Subcutaneous abdominal adipose tissue (tissue), 5 donors: ENCODE data around the gene ZNF529.

Experiments
- H3K27ac ChIP-seq: one replicate; pipeline ENCODE4 v1.7.0; 2013; ENCODE audit warnings: low read depth, mild to moderate bottlenecking, inconsistent platforms, low read length, moderate library complexity
- H3K27me3 ChIP-seq, 5 donors: one replicate each; pipeline ENCODE4 v1.7.0; 2013; ENCODE audit warnings: low read length in 5 of 5, inconsistent platforms in 1 of 5; ENCODE audit not compliant: control insufficient read depth in 5 of 5, insufficient read depth in 4 of 5
- H3K36me3 ChIP-seq, 5 donors: one replicate each; pipeline ENCODE4 v1.7.0; 2013; ENCODE audit warnings: low read length in 5 of 5; ENCODE audit not compliant: control insufficient read depth in 5 of 5, insufficient read depth in 5 of 5
- H3K4me1 ChIP-seq, 5 donors: one replicate each; pipeline ENCODE4 v1.7.0; 2013; ENCODE audit warnings: low read length in 5 of 5, mild to moderate bottlenecking in 3 of 5, moderate library complexity in 1 of 5; ENCODE audit not compliant: control insufficient read depth in 5 of 5, insufficient read depth in 5 of 5
- H3K4me3 ChIP-seq, 5 donors: one replicate each; pipeline ENCODE4 v1.7.0; 2013; ENCODE audit warnings: low read length in 5 of 5, low read depth in 1 of 5
- H3K9ac ChIP-seq, 5 donors: one replicate each; pipeline ENCODE4 v1.7.0; 2013; ENCODE audit warnings: low read length in 5 of 5, mild to moderate bottlenecking in 4 of 5, moderate library complexity in 3 of 5
- H3K9me3 ChIP-seq, 5 donors: one replicate each; pipeline ENCODE4 v1.7.0; 2013; ENCODE audit warnings: low read length in 5 of 5; ENCODE audit not compliant: control insufficient read depth in 5 of 5
- donor health status: healthy.
- donor health status: healthy.
- donor health status: healthy.
- donor health status: healthy.
- donor health status: healthy.

ZNF529 gene

DNA sequence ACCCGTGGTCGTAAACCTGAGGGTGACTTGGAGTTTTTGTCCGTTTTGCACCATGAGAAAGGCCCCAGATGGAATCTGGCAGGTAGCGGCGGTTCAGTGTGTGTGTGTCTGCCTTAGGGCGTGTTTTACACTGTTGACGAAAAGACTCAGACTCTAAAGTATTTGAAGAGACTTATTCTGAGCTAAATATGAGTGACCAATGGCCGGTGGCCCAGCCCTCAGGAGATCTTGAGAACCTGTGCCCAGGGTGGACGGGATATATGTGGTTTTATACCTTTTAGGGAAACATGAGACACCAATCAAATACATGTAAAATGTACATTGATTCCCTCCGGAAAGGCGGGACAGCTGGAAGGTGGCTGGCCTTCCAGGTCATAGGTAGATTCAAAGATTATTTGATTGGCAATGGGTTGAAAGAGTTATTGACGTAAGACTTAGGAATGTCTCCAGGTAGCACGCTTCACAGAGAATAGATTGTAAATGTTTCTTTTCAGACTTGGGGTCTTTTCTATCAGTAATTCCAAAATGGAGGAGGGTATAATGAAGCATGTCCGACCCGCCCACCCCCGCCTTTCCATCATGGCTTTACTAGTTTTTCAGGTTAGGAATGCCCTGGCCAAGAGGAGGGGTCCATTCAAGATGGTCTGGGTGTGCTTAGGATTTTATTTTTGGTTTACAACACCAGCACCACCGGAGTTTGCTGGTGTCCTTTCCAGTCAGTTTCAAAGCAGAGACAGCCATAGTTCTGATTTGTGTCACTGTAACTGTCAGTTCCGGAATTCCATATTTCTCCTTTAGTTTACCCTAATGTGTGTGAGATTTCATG, 1.0 kb upstream of the ZNF529 start:
- H3K9ac ChIP-seq = peak overlapping the region; percentile 84 to 97 (median 97)
- peak overlapping the region; percentile 86 for H3K27ac ChIP-seq
- peaks cover 11 to 32% (median 22%) of the 10 kb centered on the region in 5 donors for H3K36me3 ChIP-seq
- H3K4me3 ChIP-seq = peak overlapping the region; percentile 83 to 100 (median 99)
- no peaks in the 10 kb centered on the region for H3K27me3 ChIP-seq
- H3K9me3 ChIP-seq = peaks cover 0 to 10% (median 2%) of the 10 kb centered on the region in 5 donors
- H3K4me1 ChIP-seq = peaks cover 5 to 22% (median 19%) of the 10 kb centered on the region in 5 donors

DNA sequence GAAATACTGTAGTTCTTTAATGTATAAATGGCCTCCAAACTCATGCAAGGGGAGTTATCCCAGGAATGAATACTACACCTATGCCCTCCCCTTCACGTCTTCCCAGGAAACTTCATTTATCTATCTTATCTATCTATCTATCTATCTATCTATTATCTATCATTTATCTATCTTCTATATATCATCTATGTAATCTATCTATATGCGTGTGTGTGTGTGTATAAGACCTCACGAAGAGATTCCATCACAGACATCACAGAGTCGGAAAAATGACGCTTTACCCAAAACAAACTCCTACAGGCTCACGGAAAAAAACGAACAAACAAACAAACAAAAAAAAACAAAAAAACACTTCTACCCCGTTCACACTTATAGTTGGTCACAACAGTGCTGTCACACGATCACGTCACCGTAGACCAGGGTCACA, 486 bp downstream of the ZNF529 start:
- peak overlapping the region; percentile 83 to 100 (median 100) for H3K4me3 ChIP-seq
- peak overlapping the region; percentile 86 for H3K27ac ChIP-seq
- H3K36me3 ChIP-seq = peaks cover 13 to 30% (median 27%) of the 10 kb centered on the region in 5 donors
- peaks cover 4 to 13% (median 6%) of the 10 kb centered on the region in 5 donors for H3K9me3 ChIP-seq
- peak overlapping the region; percentile 84 to 97 (median 97) for H3K9ac ChIP-seq
- peaks cover 5 to 22% (median 19%) of the 10 kb centered on the region in 5 donors for H3K4me1 ChIP-seq
- no peaks in the 10 kb centered on the region for H3K27me3 ChIP-seq

DNA sequence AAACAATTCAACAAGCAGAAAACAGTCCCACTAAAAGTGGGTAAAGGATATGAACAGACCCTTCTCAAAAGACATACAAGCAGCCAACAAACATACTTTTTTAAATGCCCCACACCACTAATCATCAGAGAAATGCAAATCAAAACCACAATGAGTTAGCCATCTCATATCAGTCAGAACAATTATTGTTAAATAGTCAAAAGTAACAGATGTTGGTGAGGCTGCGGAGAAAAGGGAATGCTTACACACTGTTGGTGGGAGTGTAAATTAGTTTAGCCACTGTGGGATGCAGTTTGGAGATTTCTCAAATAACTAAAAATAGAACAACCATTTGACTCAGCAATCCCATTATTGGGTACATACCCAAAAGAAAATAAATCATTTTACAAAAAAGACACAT, 8.7 kb downstream of the ZNF529 start:
- Histone ChIP-seq H3K4me3 (peak overlapping the region in 2 of 5 donors; percentile 39 to 45), H3K27me3 (no peaks in the 10 kb centered on the region), H3K9me3 (peaks cover 48 to 77% (median 60%) of the 10 kb centered on the region in 5 donors), H3K4me1 (no peaks in the 10 kb centered on the region), H3K36me3 (peaks cover 21 to 40% (median 32%) of the 10 kb centered on the region in 5 donors), H3K9ac (no peak overlapping the region), H3K27ac (no peak overlapping the region)

DNA sequence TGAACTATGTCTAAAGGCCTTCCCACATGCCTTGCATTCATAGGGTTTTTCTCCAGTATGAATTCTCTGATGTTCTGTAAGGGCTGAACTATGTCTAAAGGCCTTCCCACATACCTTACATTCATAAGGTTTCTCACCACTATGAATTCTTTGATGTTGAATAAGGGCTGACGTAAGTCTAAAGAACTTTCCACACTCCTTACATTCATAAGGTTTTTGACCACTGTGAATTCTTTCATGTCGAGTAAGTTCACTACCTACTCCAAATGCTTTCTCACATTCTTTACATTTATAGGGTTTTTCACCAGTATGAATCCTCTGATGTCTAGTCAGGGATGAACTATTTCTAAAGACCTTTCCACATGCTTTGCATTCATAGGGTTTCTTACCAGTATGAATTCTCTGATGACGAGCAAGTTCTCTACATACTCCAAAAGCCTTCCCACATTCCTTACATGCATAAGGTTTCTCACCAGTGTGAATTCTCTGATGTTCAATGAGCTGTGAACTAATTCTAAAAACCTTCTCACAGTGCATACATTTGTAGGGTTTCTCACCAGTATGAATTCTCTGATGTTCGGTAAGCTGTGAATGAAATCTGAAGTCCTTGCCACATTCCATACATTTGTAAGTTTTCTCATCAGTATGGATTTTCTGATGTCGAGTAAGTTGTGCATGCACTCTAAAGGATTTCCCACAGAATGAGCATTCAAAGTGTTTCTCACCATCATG, 25.9 kb downstream of the ZNF529 start:
- peaks cover 0 to 3% (median 0%) of the 10 kb centered on the region in 5 donors for H3K4me1 ChIP-seq
- H3K27me3 ChIP-seq = no peaks in the 10 kb centered on the region
- H3K9me3 ChIP-seq = peaks cover 86 to 100% (median 98%) of the 10 kb centered on the region in 5 donors
- H3K27ac ChIP-seq = no peak overlapping the region
- peaks cover 49 to 77% (median 63%) of the 10 kb centered on the region in 5 donors for H3K36me3 ChIP-seq
- H3K4me3 ChIP-seq = peak overlapping the region; percentile 12 to 66 (median 37)
- H3K9ac ChIP-seq = peak overlapping the region in 1 of 5 donors; percentile 8

DNA sequence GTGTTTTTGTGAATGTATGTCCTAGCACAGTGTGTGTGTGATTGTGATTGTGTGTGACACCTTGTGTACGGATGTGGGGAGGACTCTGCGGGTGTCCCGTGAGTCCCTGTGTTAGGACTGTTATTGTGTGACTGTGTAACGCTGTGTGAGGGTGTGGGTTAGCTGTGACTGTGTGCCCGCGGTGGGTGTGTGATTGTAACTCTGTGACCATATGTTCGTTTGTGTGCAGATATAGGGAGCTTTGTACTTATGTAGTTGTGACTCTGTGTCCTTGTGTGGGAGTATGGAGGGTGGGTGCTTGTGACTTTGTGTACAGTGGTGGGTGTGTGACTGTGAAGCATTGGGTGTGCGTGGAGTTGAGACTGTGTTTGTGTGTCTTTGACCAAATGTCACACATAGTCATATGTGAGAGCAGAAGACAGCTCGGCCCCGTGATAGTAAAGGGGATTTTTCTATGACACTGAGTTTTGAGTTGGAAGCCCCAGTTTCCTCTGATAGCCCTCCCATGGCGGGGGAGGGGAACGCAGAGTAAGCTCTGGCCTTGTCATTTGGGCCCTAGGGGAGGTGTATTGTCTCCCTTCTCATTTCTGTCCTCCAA, 44.1 kb downstream of the ZNF529 start:
- H3K4me3 ChIP-seq = peak overlapping the region; percentile 79 to 97 (median 84)
- no peaks in the 10 kb centered on the region for H3K27me3 ChIP-seq
- peak overlapping the region; percentile 96 for H3K27ac ChIP-seq
- peak overlapping the region; percentile 82 to 98 (median 94) for H3K9ac ChIP-seq
- peaks cover 7 to 23% (median 21%) of the 10 kb centered on the region in 5 donors for H3K9me3 ChIP-seq
- H3K4me1 ChIP-seq = peaks cover 7 to 23% (median 22%) of the 10 kb centered on the region in 5 donors
- H3K36me3 ChIP-seq = peaks cover 5 to 12% (median 8%) of the 10 kb centered on the region in 5 donors

DNA sequence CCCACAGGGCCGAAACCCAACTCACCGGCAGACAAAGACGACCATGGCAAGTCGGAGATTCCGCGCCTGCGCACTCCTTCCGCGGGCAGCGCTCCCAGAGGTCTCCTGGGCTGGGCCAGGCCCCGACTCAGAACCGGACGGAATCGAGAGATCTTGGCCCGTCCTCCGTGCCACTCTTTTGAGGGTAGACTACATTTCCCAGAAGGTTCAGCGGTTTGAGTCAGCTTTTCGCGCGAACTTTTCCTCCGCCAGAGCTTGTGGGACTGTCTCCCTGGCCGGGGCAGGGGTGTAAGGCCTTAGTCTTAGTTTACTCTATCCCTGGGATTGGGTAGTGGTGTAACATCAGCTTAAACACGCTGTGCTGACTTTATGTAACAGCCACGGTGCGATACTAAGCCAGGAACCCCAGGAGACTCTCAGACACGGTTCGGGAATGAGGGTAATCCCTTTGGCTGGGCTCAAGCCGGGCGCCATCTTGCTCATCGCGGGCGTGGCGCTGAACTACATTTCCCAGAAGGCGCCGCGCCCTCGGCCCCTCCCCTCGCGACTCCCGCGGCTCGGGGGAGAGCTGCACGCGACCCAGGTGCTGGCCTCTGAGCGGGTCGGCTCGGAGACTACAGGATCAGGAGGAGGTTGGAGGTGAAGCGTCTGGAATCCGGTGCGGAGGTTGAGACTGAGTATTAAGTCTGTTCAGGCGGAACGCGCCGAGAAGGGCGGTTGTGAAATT, 44.7 kb downstream of the ZNF529 start, which contains the start of gene ZNF260:
Gene ZNF260, minus strand, starts transcription at position 78 of the 727 bp plus-strand sequence. CDS start 13,033 bp downstream, outside the sequence.
- peaks cover 7 to 23% (median 22%) of the 10 kb centered on the region in 5 donors for H3K4me1 ChIP-seq
- H3K27ac ChIP-seq = peak within 1 kb of the TSS; percentile 96
- peak within 1 kb of the TSS; percentile 89 to 98 (median 96) for H3K9ac ChIP-seq
- H3K27me3 ChIP-seq = no peaks in the 10 kb centered on the region
- H3K9me3 ChIP-seq = peaks cover 3 to 21% (median 15%) of the 10 kb centered on the region in 5 donors
- peak within 1 kb of the TSS; percentile 79 to 97 (median 84) for H3K4me3 ChIP-seq
- H3K36me3 ChIP-seq = peaks cover 5 to 12% (median 8%) of the 10 kb centered on the region in 5 donors

DNA sequence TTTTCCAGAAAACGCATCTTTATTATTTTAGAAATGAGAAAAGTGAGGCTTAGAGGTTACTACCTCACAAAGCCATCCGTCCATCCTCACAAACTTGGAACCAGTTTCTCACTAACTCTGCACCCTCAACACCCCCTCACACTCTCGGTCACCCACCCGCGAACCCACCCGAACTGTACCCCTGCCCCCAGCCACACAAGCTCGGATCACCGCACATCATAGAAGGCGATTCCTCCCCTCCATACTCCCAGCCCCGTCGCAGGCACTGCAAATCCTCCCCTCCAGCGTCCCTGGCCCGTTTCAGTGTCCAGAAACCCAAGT, 45.3 kb downstream of the ZNF529 start:
- H3K4me3 ChIP-seq = peak overlapping the region; percentile 79 to 97 (median 84)
- H3K4me1 ChIP-seq = peaks cover 7 to 23% (median 22%) of the 10 kb centered on the region in 5 donors
- H3K9ac ChIP-seq = peak overlapping the region; percentile 89 to 98 (median 96)
- H3K27ac ChIP-seq = peak overlapping the region; percentile 96
- no peaks in the 10 kb centered on the region for H3K27me3 ChIP-seq
- peaks cover 6 to 21% (median 18%) of the 10 kb centered on the region in 5 donors for H3K9me3 ChIP-seq
- H3K36me3 ChIP-seq = peaks cover 10 to 13% (median 12%) of the 10 kb centered on the region in 5 donors

DNA sequence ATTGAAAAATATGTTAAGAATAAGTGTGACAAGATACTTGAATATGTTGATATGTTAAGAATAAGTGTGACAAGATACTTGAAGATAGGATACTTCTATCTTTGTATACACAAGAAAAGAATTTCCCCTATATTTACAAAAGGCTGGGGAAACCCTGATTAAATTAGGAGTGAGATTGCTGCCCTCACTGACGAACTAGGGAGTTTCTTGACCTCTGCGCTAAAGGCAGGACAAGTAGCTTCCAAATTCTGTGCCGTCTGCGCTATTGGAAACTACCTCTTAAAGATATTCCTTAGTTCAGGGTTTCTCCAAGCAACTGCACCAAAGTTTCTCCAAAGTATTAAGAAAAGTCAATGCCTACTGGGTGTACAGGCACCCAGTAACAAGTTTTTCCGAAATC, 45.8 kb downstream of the ZNF529 start:
- no peaks in the 10 kb centered on the region for H3K27me3 ChIP-seq
- peaks cover 10 to 23% (median 18%) of the 10 kb centered on the region in 5 donors for H3K9me3 ChIP-seq
- peaks cover 7 to 23% (median 22%) of the 10 kb centered on the region in 5 donors for H3K4me1 ChIP-seq
- peak overlapping the region; percentile 89 to 98 (median 96) for H3K9ac ChIP-seq
- peaks cover 13 to 17% (median 15%) of the 10 kb centered on the region in 5 donors for H3K36me3 ChIP-seq
- H3K4me3 ChIP-seq = peak overlapping the region; percentile 79 to 97 (median 84)
- H3K27ac ChIP-seq = peak overlapping the region; percentile 96

DNA sequence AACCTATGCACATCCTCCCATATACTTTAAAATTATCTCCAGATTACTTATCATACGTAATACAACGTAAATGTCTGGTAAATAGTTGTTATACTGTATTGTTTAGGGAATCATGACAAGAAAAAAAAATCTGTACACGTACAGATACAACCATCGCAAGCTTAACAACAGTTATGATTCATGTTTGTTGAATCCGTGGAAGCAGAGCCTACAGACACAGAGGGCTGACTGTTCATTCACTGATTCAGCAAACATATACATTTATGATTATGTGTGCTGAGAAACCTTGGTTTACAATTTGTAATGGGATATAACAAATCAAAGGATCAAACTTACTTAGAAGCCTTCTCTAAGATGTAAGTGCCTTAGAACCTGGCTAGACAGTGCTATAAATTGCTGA, 46.5 kb downstream of the ZNF529 start:
- Histone ChIP-seq H3K4me1 (peaks cover 7 to 23% (median 22%) of the 10 kb centered on the region in 5 donors), H3K4me3 (peak overlapping the region in 4 of 5 donors; percentile 4 to 40 (median 20)), H3K9me3 (peaks cover 10 to 27% (median 24%) of the 10 kb centered on the region in 5 donors), H3K27me3 (no peaks in the 10 kb centered on the region), H3K27ac (no peak overlapping the region), H3K9ac (peak overlapping the region in 1 of 5 donors; percentile 41), H3K36me3 (peaks cover 15 to 21% (median 16%) of the 10 kb centered on the region in 5 donors)
